AG04450 (cell line): Measurements from ENCODE around the gene KIF6. TPM values are rescaled to one million over a fixed set of nuclear protein-coding genes. Genes with fewer than 3 reads are reported as not detected.

ENCODE experiments used
- CTCF ChIA-PET: fragments of 300-600, 350-600 bp; formaldehyde crosslinking; extraction: SDS; loops from one replicate; lab custom pipeline; 2022; ENCODE audit warnings: antibody characterized with exemption, inconsistent platforms; lab: Charles Lee
- POLR2A ChIA-PET: fragments of 350-600 bp; formaldehyde crosslinking; extraction: SDS; loops from one replicate; lab custom pipeline; 2021; ENCODE audit warnings: antibody characterized with exemption, inconsistent platforms; lab: Yijun Ruan, JAX
- DNase-seq: peaks from one replicate; pipeline ENCODE4 v3.0.0-alpha.2; 2011; ENCODE audit warnings: low read depth, low spot score
- H3K27ac ChIP-seq: one replicate; pipeline ENCODE4 v1.5.1; 2012; ENCODE audit warnings: low read depth, low read length, control low read depth
- H3K27me3 ChIP-seq: one replicate; pipeline ENCODE4 v1.6.0; 2012; ENCODE audit warnings: low read length; ENCODE audit not compliant: control insufficient read depth, insufficient read depth
- H3K4me3 ChIP-seq: 2 replicates; pipeline ENCODE4 v1.5.1; 2011; ENCODE audit warnings: mild to moderate bottlenecking, low read depth, low read length, control low read depth
- H3K9me3 ChIP-seq: 2 replicates; pipeline ENCODE4 v1.5.1; 2012; ENCODE audit warnings: low read length; ENCODE audit not compliant: control insufficient read depth, insufficient read depth
- CTCF ChIP-seq: IDR thresholded peaks from 2 replicates; pipeline ENCODE4 v1.5.1; 2011; ENCODE audit warnings: low read depth, low read length, control low read depth, inconsistent platforms
- polyA plus RNA-seq: library from polyadenylated mRNA; depleted of rRNA; stranded (reverse); fragments of >200 nt; gene quantifications from 2 replicates; pipeline ENCODE4 v1.2.3, GENCODE V29; 2011

KIF6 gene
- polyA plus RNA-seq, 1 experiment = 0.02 TPM

- ChIA-PET POLR2A (no interaction called here), CTCF (no interaction called here)
- H3K4me3 ChIP-seq = no peak overlapping the region
- no peak for DNase-seq
- H3K27me3 ChIP-seq = no peaks in the 10 kb centered on the region
- no peaks in the 10 kb centered on the region for H3K9me3 ChIP-seq
- TF ChIP-seq CTCF = no peak
- H3K27ac ChIP-seq = no peak overlapping the region
Measured at GRCh38 chr6:39476670-39477069, 248.5 kb downstream of the KIF6 start.

- DNase-seq = no peak
- POLR2A ChIA-PET = no interaction called here
- CTCF ChIA-PET = no interaction called here
- Histone ChIP-seq H3K27ac (no peak overlapping the region), H3K4me3 (no peak overlapping the region), H3K27me3 (no peaks in the 10 kb centered on the region), H3K9me3 (no peaks in the 10 kb centered on the region)
- TF ChIP-seq CTCF = no peak
Measured at GRCh38 chr6:39476151-39476550, 249.1 kb downstream of the KIF6 start.

- DNase-seq = no peak
- H3K27ac ChIP-seq = no peak overlapping the region
- no peak overlapping the region for H3K4me3 ChIP-seq
- POLR2A ChIA-PET = no interaction called here
- CTCF ChIA-PET = no interaction called here
- no peaks in the 10 kb centered on the region for H3K27me3 ChIP-seq
- H3K9me3 ChIP-seq = no peaks in the 10 kb centered on the region
- no peak for TF ChIP-seq CTCF
Measured at GRCh38 chr6:39471954-39472659, 253.1 kb downstream of the KIF6 start.

- no peaks in the 10 kb centered on the region for H3K9me3 ChIP-seq
- no peak for DNase-seq
- TF ChIP-seq CTCF = no peak
- H3K27ac ChIP-seq = no peak overlapping the region
- CTCF ChIA-PET = no interaction called here
- no peak overlapping the region for H3K4me3 ChIP-seq
- no peaks in the 10 kb centered on the region for H3K27me3 ChIP-seq
- POLR2A ChIA-PET = no interaction called here
Measured at GRCh38 chr6:39470506-39470905, 254.7 kb downstream of the KIF6 start.

- POLR2A ChIA-PET = no interaction called here
- no peaks in the 10 kb centered on the region for H3K27me3 ChIP-seq
- no peak overlapping the region for H3K27ac ChIP-seq
- CTCF ChIA-PET = no interaction called here
- no peak overlapping the region for H3K4me3 ChIP-seq
- no peaks in the 10 kb centered on the region for H3K9me3 ChIP-seq
- no peak for DNase-seq
- no peak for TF ChIP-seq CTCF
Measured at GRCh38 chr6:39468385-39468784, 256.8 kb downstream of the KIF6 start.
